ENCODE results near the gene HNRNPF.

The HNRNPF gene

DNA sequence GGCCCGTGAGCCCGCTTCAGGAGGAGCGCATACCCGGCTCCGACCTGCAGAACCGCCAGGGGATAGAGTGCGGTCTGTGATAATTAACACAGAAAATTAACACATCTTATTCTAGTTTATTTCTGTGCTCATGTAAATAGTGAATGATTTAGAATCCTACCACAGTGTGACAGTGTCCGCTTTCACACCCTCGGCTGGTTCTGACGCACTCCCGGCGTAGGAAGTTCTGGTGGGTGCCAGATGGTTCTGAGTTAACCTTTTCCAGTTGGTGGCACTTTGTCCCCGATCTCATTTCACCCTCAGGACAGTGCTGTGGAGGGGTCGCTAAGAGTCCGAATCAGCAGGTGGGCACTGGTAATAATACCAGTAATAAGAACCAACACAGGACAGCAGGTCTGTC lies 65.9 kb downstream of the HNRNPF start:
- no peak for TF ChIP-seq CTCF (IDR thresholded peaks at IDR 0.05; ENCODE audit: extremely low read depth, insufficient read depth, missing control alignments)
- in situ Hi-C loops (cut with MboI; ENCODE audit: low pct_unique_long_range_greater_than_20kb, low sequenced_read_pairs, unreplicated experiment), result no loop called here
- DNase-seq (ENCODE audit: low spot score), result no peak

DNA sequence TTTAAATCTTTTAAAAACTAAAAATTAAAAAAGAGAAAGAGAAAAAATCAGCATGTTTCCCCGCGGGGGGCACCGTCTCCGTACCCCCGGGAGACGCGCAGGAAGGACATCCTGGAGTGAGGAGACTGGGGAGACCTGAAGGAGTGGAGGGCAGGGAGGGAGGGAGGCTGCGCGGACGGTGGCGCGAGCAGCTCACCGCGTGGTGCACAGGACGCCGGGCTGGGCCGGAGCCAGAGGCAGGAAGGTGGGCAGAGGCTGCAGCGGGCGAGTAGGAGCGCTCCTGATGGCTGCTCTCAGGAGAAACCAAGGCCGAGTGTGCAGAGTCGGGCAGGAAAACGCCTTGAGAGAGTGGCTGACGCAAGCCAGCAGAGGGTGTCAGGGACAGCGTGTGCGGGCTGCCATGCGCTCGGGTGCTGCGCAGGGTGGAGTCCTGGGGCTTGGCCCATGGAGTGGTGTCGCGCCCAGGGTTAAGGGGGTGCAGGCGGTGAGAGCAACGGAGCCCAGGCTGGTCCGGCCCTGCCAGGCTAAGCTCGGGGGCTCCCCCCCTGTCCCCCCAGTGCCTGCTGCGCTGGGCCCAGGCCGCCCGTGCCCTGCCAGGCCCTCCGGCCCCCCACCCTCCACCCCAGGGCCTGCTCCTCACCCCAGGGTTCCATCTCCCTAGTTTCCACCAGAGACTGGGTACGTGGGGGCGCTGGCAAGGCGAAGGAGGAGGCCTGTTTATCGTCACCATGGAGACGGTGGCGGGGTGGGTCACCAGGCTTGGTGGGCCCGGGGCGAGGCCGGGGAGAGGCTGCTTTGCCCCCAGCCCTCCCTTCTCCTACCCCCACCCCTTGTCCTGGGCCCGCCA lies 66.5 kb downstream of the HNRNPF start:
- no peak for TF ChIP-seq CTCF (IDR thresholded peaks at IDR 0.05; ENCODE audit: extremely low read depth, insufficient read depth, missing control alignments)
- DNase-seq (ENCODE audit: low spot score), result no peak
- in situ Hi-C loops (cut with MboI; ENCODE audit: low pct_unique_long_range_greater_than_20kb, low sequenced_read_pairs, unreplicated experiment), result no loop called here

- in situ Hi-C loops (cut with MboI; ENCODE audit: low pct_unique_long_range_greater_than_20kb, low sequenced_read_pairs, unreplicated experiment), result no loop called here
- no peak for TF ChIP-seq CTCF (IDR thresholded peaks at IDR 0.05; ENCODE audit: extremely low read depth, insufficient read depth, missing control alignments)
Observed at GRCh38 chr10:43341450-43341849, 67.5 kb downstream of the HNRNPF start.

DNA sequence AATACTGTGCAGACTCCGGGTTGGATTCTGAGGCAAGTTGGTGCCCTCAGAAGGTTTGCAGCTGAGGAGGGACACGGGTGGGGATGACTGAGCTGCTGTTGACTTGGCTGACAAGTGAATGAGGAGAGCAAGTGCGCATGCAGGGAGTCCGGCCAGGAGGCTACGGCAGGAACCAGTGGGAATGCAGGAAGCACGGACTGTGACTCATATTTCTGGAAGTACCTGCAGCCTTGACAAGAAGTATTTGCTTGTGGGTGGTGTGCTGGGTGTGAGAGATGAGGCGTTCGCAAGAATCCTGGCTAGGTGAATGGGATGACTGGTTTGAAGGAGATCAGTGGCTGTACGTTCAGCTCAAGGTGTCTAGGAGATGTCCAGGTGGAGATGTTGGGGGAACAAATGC lies 68.4 kb downstream of the HNRNPF start:
- DNase-seq (ENCODE audit: low spot score), result no peak
- in situ Hi-C loops (cut with MboI; ENCODE audit: low pct_unique_long_range_greater_than_20kb, low sequenced_read_pairs, unreplicated experiment), result no loop called here
- TF ChIP-seq CTCF (IDR thresholded peaks at IDR 0.05; ENCODE audit: extremely low read depth, insufficient read depth, missing control alignments), result no peak

More at GRCh38 chr10:43341450-43341849, 67.5 kb downstream of the HNRNPF start:
- no peak for DNase-seq (ENCODE audit: low spot score)

DNA sequence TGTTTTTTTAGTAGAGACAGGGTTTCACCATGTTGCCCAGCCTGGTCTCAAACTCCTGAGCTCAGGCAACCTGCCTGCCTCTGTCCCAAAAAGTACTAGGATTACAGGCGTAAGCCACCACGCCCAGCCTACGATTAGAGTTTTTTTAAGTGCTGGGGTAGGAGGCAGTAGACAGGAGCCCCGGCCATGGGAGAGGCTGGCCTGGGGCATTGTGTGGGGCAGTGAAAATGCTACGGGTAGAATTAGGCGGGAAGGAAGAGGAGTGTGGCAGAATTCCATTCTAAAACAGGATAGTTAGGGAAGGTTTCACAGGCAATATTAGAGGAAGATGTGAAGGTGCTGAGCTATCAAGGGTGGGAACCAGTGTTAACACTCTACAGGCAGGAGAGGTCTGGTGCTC lies 68.9 kb downstream of the HNRNPF start:
- in situ Hi-C loops (cut with MboI; ENCODE audit: low pct_unique_long_range_greater_than_20kb, low sequenced_read_pairs, unreplicated experiment), result no loop called here
- no peak for DNase-seq (ENCODE audit: low spot score)
- no peak for TF ChIP-seq CTCF (IDR thresholded peaks at IDR 0.05; ENCODE audit: extremely low read depth, insufficient read depth, missing control alignments)

GRCh38 chr10:43339136-43339535 lies 69.8 kb downstream of the HNRNPF start:
- in situ Hi-C loops (cut with MboI; ENCODE audit: low pct_unique_long_range_greater_than_20kb, low sequenced_read_pairs, unreplicated experiment), result no loop called here
- no peak for DNase-seq (ENCODE audit: low spot score)
- no peak for TF ChIP-seq CTCF (IDR thresholded peaks at IDR 0.05; ENCODE audit: extremely low read depth, insufficient read depth, missing control alignments)

Measured in GM13977 (cell line).